CD8-positive, alpha-beta memory T cell (primary cell): ENCODE results near the gene SMURF2. TPM values are rescaled to one million over a fixed set of nuclear protein-coding genes. Genes with fewer than 3 reads are reported as not detected.
A peak's percentile ranks its signal among the peaks of the same experiment; 100 is the strongest.

Experiments
- CTCF ChIA-PET: fragments of 350-600 bp; sonication (Branson Sonifier 250); formaldehyde crosslinking; loops from one replicate; lab custom pipeline; 2021; ENCODE audit warnings: antibody characterized with exemption; lab: Charles Lee
- POLR2A ChIA-PET: fragments of 350-600 bp; sonication (Branson Sonifier 250); formaldehyde crosslinking; loops from one replicate; lab custom pipeline; 2021; ENCODE audit warnings: antibody characterized with exemption; lab: Charles Lee
- DNase-seq, 5 donors: peaks; one replicate each; pipeline versions ENCODE4 v3.0.0 to v3.0.0-alpha.2; 2020 to 2022; ENCODE audit warnings: mixed read lengths in 1 of 5
- H3K27ac ChIP-seq: one replicate; pipeline ENCODE4 v1.7.0; 2013; ENCODE audit warnings: low read depth, mild to moderate bottlenecking, low read length, moderate library complexity
- H3K27me3 ChIP-seq: 2 replicates; pipeline ENCODE4 v1.7.0; 2013; ENCODE audit warnings: low read length, mild to moderate bottlenecking; ENCODE audit not compliant: insufficient read depth, poor library complexity, severe bottlenecking
- H3K36me3 ChIP-seq: 2 replicates; pipeline ENCODE4 v1.7.0; 2013; ENCODE audit warnings: mild to moderate bottlenecking, low read length, moderate library complexity; ENCODE audit not compliant: insufficient read depth
- H3K4me1 ChIP-seq: 2 replicates; pipeline ENCODE4 v1.7.0; 2013; ENCODE audit warnings: mild to moderate bottlenecking, low read length, moderate library complexity; ENCODE audit not compliant: insufficient read depth
- H3K4me3 ChIP-seq: 2 replicates; pipeline ENCODE4 v1.7.0; 2013; ENCODE audit warnings: mild to moderate bottlenecking, low read length
- H3K9me3 ChIP-seq: 2 replicates; pipeline ENCODE4 v1.7.0; 2013; ENCODE audit warnings: mild to moderate bottlenecking, low read length
- H3K27ac Mint-ChIP-seq, 8 donors: one replicate each; pipeline ENCODE4 v1.8.0; 2020 to 2021; ENCODE audit warnings: mixed read lengths in 8 of 8, mild to moderate bottlenecking in 6 of 8, inconsistent platforms in 3 of 8, moderate library complexity in 3 of 8
- H3K27me3 Mint-ChIP-seq, 2 donors: one replicate each; pipeline ENCODE4 v1.8.0; 2020 to 2021; ENCODE audit warnings: mixed read lengths in 2 of 2, mild to moderate bottlenecking in 1 of 2, moderate library complexity in 1 of 2
- H3K36me3 Mint-ChIP-seq, 3 donors: one replicate each; pipeline ENCODE4 v1.8.0; 2020 to 2021; ENCODE audit warnings: mixed read lengths in 3 of 3, inconsistent platforms in 1 of 3, mild to moderate bottlenecking in 1 of 3
- H3K4me1 Mint-ChIP-seq, 3 donors: one replicate each; pipeline ENCODE4 v1.8.0; 2020 to 2021; ENCODE audit warnings: mixed read lengths in 3 of 3, inconsistent platforms in 1 of 3, mild to moderate bottlenecking in 1 of 3
- H3K4me3 Mint-ChIP-seq, 7 donors: one replicate each; pipeline ENCODE4 v1.8.0; 2020 to 2021; ENCODE audit warnings: mixed read lengths in 7 of 7, mild to moderate bottlenecking in 6 of 7, moderate library complexity in 4 of 7, inconsistent platforms in 2 of 7
- H3K9me3 Mint-ChIP-seq, 5 donors: one replicate each; pipeline ENCODE4 v1.8.0; 2020 to 2022; ENCODE audit warnings: mixed read lengths in 5 of 5, mild to moderate bottlenecking in 3 of 5, moderate library complexity in 2 of 5, inconsistent platforms in 1 of 5
- polyA plus RNA-seq: library from polyadenylated mRNA; unstranded; fragments of 300-500 nt; fragmentation: Illumina TruSeq; gene quantifications from one replicate; pipeline ENCODE4 v1.2.3, GENCODE V29; 2021
- total RNA-seq, 2 experiments: library from RNA; stranded (reverse); gene quantifications; one replicate each; pipeline ENCODE4 v1.2.3, GENCODE V29; 2021

The SMURF2 gene
- total RNA-seq (10 to 100 TPM; 18.9 to 19.0 TPM), polyA plus RNA-seq (7.8 TPM)

- H3K4me1 Mint-ChIP-seq, result peaks cover 33 to 47% (median 44%) of the 10 kb centered on the region in 3 donors
- Histone ChIP-seq H3K4me1 (peaks cover 22% of the 10 kb centered on the region), H3K4me3 (peak within 1 kb of the TSS; percentile 85), H3K36me3 (no peaks in the 10 kb centered on the region), H3K27ac (peak within 1 kb of the TSS; percentile 64), H3K9me3 (no peaks in the 10 kb centered on the region), H3K27me3 (no peaks in the 10 kb centered on the region)
- DNase-seq, result peak; percentile 73 to 89 (median 83)
- H3K4me3 Mint-ChIP-seq, result peak within 1 kb of the TSS; percentile 97 to 100 (median 99)
- ChIA-PET CTCF (interaction anchor here (1.0 to 1.3 kb wide), 2 partner anchors 13 to 70 kb away, joined by 3 read pairs; no protein-coding TSS in a partner anchor), POLR2A (interaction anchor here (0.6 to 2.3 kb wide), 4 partner anchors 34 to 157 kb away, joined by 3 to 17 read pairs (median 8); partner anchors contain the start of genes CEP95 and DDX5)
- no peaks in the 10 kb centered on the region for H3K9me3 Mint-ChIP-seq
- no peaks in the 10 kb centered on the region for H3K27me3 Mint-ChIP-seq
- peak within 1 kb of the TSS; percentile 94 to 99 (median 96) for H3K27ac Mint-ChIP-seq
- H3K36me3 Mint-ChIP-seq, result peaks cover 0 to 14% (median 0%) of the 10 kb centered on the region in 3 donors
Observed at GRCh38 chr17:64661976-64662773, at the start of gene SMURF2. Gene SMURF2, minus strand, starts transcription at chr17:64662307. Its CDS starts 427 bp downstream, at chr17:64661880.

GRCh38 chr17:64709481-64709880 lies 47.4 kb upstream of the SMURF2 start:
- ChIA-PET CTCF (interaction anchor here (1.2 to 1.8 kb wide), 2 partner anchors 27 to 202 kb away, joined by 3 to 8 read pairs; partner anchors contain the start of gene CEP95), POLR2A (interaction anchor here (1.6 kb wide), 2 partner anchors 48 to 203 kb away, joined by 12 to 17 read pairs; partner anchors contain the start of genes CEP95, DDX5 and SMURF2)
- H3K36me3 ChIP-seq, result no peaks in the 10 kb centered on the region
- H3K4me3 Mint-ChIP-seq, result peak overlapping the region; percentile 56 to 82 (median 64)
- DNase-seq, result no peak
- peak overlapping the region; percentile 41 for H3K27ac ChIP-seq
- no peaks in the 10 kb centered on the region for H3K9me3 Mint-ChIP-seq
- H3K9me3 ChIP-seq, result no peaks in the 10 kb centered on the region
- H3K27me3 ChIP-seq, result no peaks in the 10 kb centered on the region
- H3K4me1 Mint-ChIP-seq, result peaks cover 68 to 82% (median 81%) of the 10 kb centered on the region in 3 donors
- H3K36me3 Mint-ChIP-seq, result no peaks in the 10 kb centered on the region
- peaks cover 65% of the 10 kb centered on the region for H3K4me1 ChIP-seq
- peak overlapping the region; percentile 88 to 99 (median 95) for H3K27ac Mint-ChIP-seq
- H3K4me3 ChIP-seq, result peak overlapping the region; percentile 27
- peaks cover 0 to 2% of the 10 kb centered on the region in 2 donors for H3K27me3 Mint-ChIP-seq

GRCh38 chr17:64707050-64707591 lies 45.0 kb upstream of the SMURF2 start:
- peaks cover 46 to 58% (median 58%) of the 10 kb centered on the region in 3 donors for H3K4me1 Mint-ChIP-seq

GRCh38 chr17:64706224-64707049 lies 44.3 kb upstream of the SMURF2 start:
- Mint-ChIP-seq H3K4me3 (peak overlapping the region in 2 of 7 donors; percentile 6 to 33), H3K4me1 (peaks cover 43 to 52% (median 51%) of the 10 kb centered on the region in 3 donors), H3K9me3 (no peaks in the 10 kb centered on the region), H3K36me3 (peaks cover 0 to 2% (median 0%) of the 10 kb centered on the region in 3 donors), H3K27me3 (peaks cover 0 to 5% of the 10 kb centered on the region in 2 donors), H3K27ac (peak overlapping the region in 3 of 8 donors; percentile 1 to 54 (median 17))
- DNase-seq, result no peak
- Histone ChIP-seq H3K27me3 (no peaks in the 10 kb centered on the region), H3K4me1 (peaks cover 40% of the 10 kb centered on the region), H3K4me3 (no peak overlapping the region), H3K36me3 (no peaks in the 10 kb centered on the region), H3K27ac (no peak overlapping the region), H3K9me3 (no peaks in the 10 kb centered on the region)
- POLR2A ChIA-PET, result no interaction called here
- CTCF ChIA-PET, result interaction anchor here (0.7 kb wide), 1 partner anchor 9 kb away, joined by 3 read pairs; no protein-coding TSS in a partner anchor

More at GRCh38 chr17:64707050-64707591, 45.0 kb upstream of the SMURF2 start:
- Histone ChIP-seq H3K36me3 (no peaks in the 10 kb centered on the region), H3K4me1 (peaks cover 47% of the 10 kb centered on the region), H3K27ac (no peak overlapping the region), H3K27me3 (no peaks in the 10 kb centered on the region), H3K4me3 (no peak overlapping the region), H3K9me3 (no peaks in the 10 kb centered on the region)
- DNase-seq, result no peak
- H3K9me3 Mint-ChIP-seq, result no peaks in the 10 kb centered on the region
- ChIA-PET CTCF (interaction anchor here (0.7 kb wide), 1 partner anchor 9 kb away, joined by 3 read pairs; no protein-coding TSS in a partner anchor), POLR2A (no interaction called here)
- peaks cover 0 to 5% of the 10 kb centered on the region in 2 donors for H3K27me3 Mint-ChIP-seq
- peak overlapping the region in 3 of 8 donors; percentile 54 to 68 (median 54) for H3K27ac Mint-ChIP-seq
- peak overlapping the region in 2 of 7 donors; percentile 20 to 41 for H3K4me3 Mint-ChIP-seq
- peaks cover 0 to 2% (median 0%) of the 10 kb centered on the region in 3 donors for H3K36me3 Mint-ChIP-seq

GRCh38 chr17:64702815-64703214 lies 40.7 kb upstream of the SMURF2 start:
- Histone ChIP-seq H3K27ac (no peak overlapping the region), H3K36me3 (no peaks in the 10 kb centered on the region), H3K9me3 (no peaks in the 10 kb centered on the region), H3K4me3 (no peak overlapping the region), H3K4me1 (peaks cover 13% of the 10 kb centered on the region), H3K27me3 (no peaks in the 10 kb centered on the region)
- H3K9me3 Mint-ChIP-seq, result no peaks in the 10 kb centered on the region
- CTCF ChIA-PET, result no interaction called here
- peaks cover 0 to 5% of the 10 kb centered on the region in 2 donors for H3K27me3 Mint-ChIP-seq
- peaks cover 13 to 19% (median 17%) of the 10 kb centered on the region in 3 donors for H3K4me1 Mint-ChIP-seq
- H3K27ac Mint-ChIP-seq, result peak overlapping the region in 2 of 8 donors; percentile 36 to 61
- H3K4me3 Mint-ChIP-seq, result no peak overlapping the region
- POLR2A ChIA-PET, result no interaction called here
- peaks cover 0 to 2% (median 0%) of the 10 kb centered on the region in 3 donors for H3K36me3 Mint-ChIP-seq
- no peak for DNase-seq

- ChIA-PET CTCF (no interaction called here), POLR2A (no interaction called here)
- H3K4me1 Mint-ChIP-seq, result no peaks in the 10 kb centered on the region
Observed at GRCh38 chr17:64698725-64699124, 36.6 kb upstream of the SMURF2 start.

GRCh38 chr17:64694207-64694606 lies 32.1 kb upstream of the SMURF2 start:
- H3K27ac Mint-ChIP-seq, result no peak overlapping the region
- no peaks in the 10 kb centered on the region for H3K4me1 Mint-ChIP-seq
- H3K4me1 ChIP-seq, result no peaks in the 10 kb centered on the region
- no peak overlapping the region for H3K27ac ChIP-seq
- no peaks in the 10 kb centered on the region for H3K9me3 Mint-ChIP-seq
- no peak for DNase-seq
- no peaks in the 10 kb centered on the region for H3K36me3 ChIP-seq
- CTCF ChIA-PET, result no interaction called here
- POLR2A ChIA-PET, result no interaction called here
- no peak overlapping the region for H3K4me3 Mint-ChIP-seq
- H3K36me3 Mint-ChIP-seq, result no peaks in the 10 kb centered on the region
- H3K27me3 Mint-ChIP-seq, result no peaks in the 10 kb centered on the region
- no peaks in the 10 kb centered on the region for H3K9me3 ChIP-seq
- no peaks in the 10 kb centered on the region for H3K27me3 ChIP-seq
- H3K4me3 ChIP-seq, result no peak overlapping the region

More at GRCh38 chr17:64698725-64699124, 36.6 kb upstream of the SMURF2 start:
- Histone ChIP-seq H3K36me3 (no peaks in the 10 kb centered on the region), H3K4me3 (no peak overlapping the region), H3K27ac (no peak overlapping the region), H3K27me3 (no peaks in the 10 kb centered on the region), H3K4me1 (no peaks in the 10 kb centered on the region), H3K9me3 (no peaks in the 10 kb centered on the region)
- H3K36me3 Mint-ChIP-seq, result peaks cover 0 to 2% (median 0%) of the 10 kb centered on the region in 3 donors
- H3K27ac Mint-ChIP-seq, result peak overlapping the region in 1 of 8 donors; percentile 27
- no peak for DNase-seq
- no peaks in the 10 kb centered on the region for H3K9me3 Mint-ChIP-seq
- no peak overlapping the region for H3K4me3 Mint-ChIP-seq
- peaks cover 0 to 3% of the 10 kb centered on the region in 2 donors for H3K27me3 Mint-ChIP-seq
